Measurements from ENCODE around the gene PLXNA4.

Gene PLXNA4

GRCh38 chr7:132560105-132560504 is 16.2 kb downstream of the PLXNA4 start:
- POLR2A ChIA-PET, result no interaction called here
- TF ChIP-seq ZBTB10 (tag by site-specific recombination; IDR thresholded peaks at IDR 0.05), result no peak
- no peak for TF ChIP-seq ZNF664 (tag by site-specific recombination; IDR thresholded peaks at IDR 0.05)
- no peak for TF ChIP-seq INSM2 (tag by site-specific recombination; IDR thresholded peaks at IDR 0.05)
- TF ChIP-seq BCL11A (tag by site-specific recombination; IDR thresholded peaks at IDR 0.05; ENCODE audit: low read depth), result no peak
- TF ChIP-seq ZNF707 (tag by site-specific recombination; IDR thresholded peaks at IDR 0.05), result no peak
- TF ChIP-seq ZNF623 (tag by site-specific recombination; IDR thresholded peaks at IDR 0.05), result no peak
- no peak for TF ChIP-seq ZNF23 (tag by site-specific recombination; IDR thresholded peaks at IDR 0.05; ENCODE audit: borderline replicate concordance)
- TF ChIP-seq SP2 (tag by site-specific recombination; IDR thresholded peaks at IDR 0.05), result no peak
- TF ChIP-seq ZNF248 (tag by site-specific recombination; IDR thresholded peaks at IDR 0.05), result no peak
- no peak for TF ChIP-seq ZNF530 (tag by site-specific recombination; IDR thresholded peaks at IDR 0.05; ENCODE audit: low read depth)
- TF ChIP-seq KLF8 (tag by site-specific recombination; IDR thresholded peaks at IDR 0.05), result no peak

GRCh38 chr7:132558815-132559214 is 17.5 kb downstream of the PLXNA4 start:
- TF ChIP-seq ZNF174 (tag by site-specific recombination; IDR thresholded peaks at IDR 0.05), result no peak
- no peak for TF ChIP-seq ZNF664 (tag by site-specific recombination; IDR thresholded peaks at IDR 0.05)
- TF ChIP-seq ZNF792 (tag by site-specific recombination; IDR thresholded peaks at IDR 0.05), result no peak
- no peak for TF ChIP-seq ZNF837 (tag by site-specific recombination; IDR thresholded peaks at IDR 0.05)
- no peak for TF ChIP-seq ZNF148 (tag by site-specific recombination; IDR thresholded peaks at IDR 0.05; ENCODE audit: borderline replicate concordance)
- TF ChIP-seq ZNF221 (tag by site-specific recombination; IDR thresholded peaks at IDR 0.05; ENCODE audit: borderline replicate concordance), result no peak
- H3K4me3 ChIP-seq (ENCODE audit: low read depth, low read length), result no peak overlapping the region
- POLR2A ChIA-PET, result no interaction called here
- no peaks in the 10 kb centered on the region for H3K4me1 ChIP-seq (ENCODE audit: control insufficient read depth, insufficient read depth, low read length)
- no peaks in the 10 kb centered on the region for H3K36me3 ChIP-seq (ENCODE audit: control insufficient read depth in 2 of 2, insufficient read depth in 1 of 2, low read length in 2 of 2)
- no peak overlapping the region for H3K27ac ChIP-seq (ENCODE audit: extremely low read depth, low read depth, low read length)
- no peaks in the 10 kb centered on the region for H3K9me3 ChIP-seq (ENCODE audit: control insufficient read depth, insufficient read depth, low read depth, low read length)
- CTCF ChIA-PET, result interaction anchor here (0.7 to 2.5 kb wide), 7 partner anchors 14 to 240 kb away, joined by 3 to 9 read pairs (median 3); no protein-coding TSS in a partner anchor

More at GRCh38 chr7:132560105-132560504, 16.2 kb downstream of the PLXNA4 start:
- H3K4me1 ChIP-seq (ENCODE audit: control insufficient read depth, insufficient read depth, low read length), result no peaks in the 10 kb centered on the region
- H3K4me3 ChIP-seq (ENCODE audit: low read depth, low read length), result no peak overlapping the region
- no peak overlapping the region for H3K27ac ChIP-seq (ENCODE audit: extremely low read depth, low read depth, low read length)
- CTCF ChIA-PET, result interaction anchor here (0.6 to 1.2 kb wide), 2 partner anchors 37 to 85 kb away, joined by 3 read pairs; no protein-coding TSS in a partner anchor
- H3K36me3 ChIP-seq (ENCODE audit: control insufficient read depth in 2 of 2, insufficient read depth in 1 of 2, low read length in 2 of 2), result no peaks in the 10 kb centered on the region
- no peaks in the 10 kb centered on the region for H3K9me3 ChIP-seq (ENCODE audit: control insufficient read depth, insufficient read depth, low read depth, low read length)

Measured in HEK293 (cell line).